ENCODE results near the gene KDM8.

- TF ChIP-seq TAF1 (conservative IDR thresholded peaks at IDR 0.05) (no peak), CTCF (IDR thresholded peaks at IDR 0.05; ENCODE audit: low read depth, low read length, missing input control) (no peak), YY1 (IDR thresholded peaks at IDR 0.05) (no peak), HNF4G (IDR thresholded peaks at IDR 0.05) (no peak), REST (IDR thresholded peaks at IDR 0.05) (no peak), ATF3 (IDR thresholded peaks at IDR 0.05) (no peak), MAX (IDR thresholded peaks at IDR 0.05) (no peak), ZBTB33 (IDR thresholded peaks at IDR 0.05) (no peak), RAD21 (IDR thresholded peaks at IDR 0.05) (no peak), GABPA (IDR thresholded peaks at IDR 0.05 in 1 of 2, conservative IDR thresholded peaks at IDR 0.05 in 1 of 2) (no peak), FOXA1 (IDR thresholded peaks at IDR 0.05) (no peak), FOXA2 (IDR thresholded peaks at IDR 0.05) (no peak), HNF4A (conservative IDR thresholded peaks at IDR 0.05) (no peak)
These were observed 8.1 kb upstream of the KDM8 start for GRCh38 chr16:27195076-27195741.
